Measurements from ENCODE around the gene SVIL.

SVIL gene

DNA sequence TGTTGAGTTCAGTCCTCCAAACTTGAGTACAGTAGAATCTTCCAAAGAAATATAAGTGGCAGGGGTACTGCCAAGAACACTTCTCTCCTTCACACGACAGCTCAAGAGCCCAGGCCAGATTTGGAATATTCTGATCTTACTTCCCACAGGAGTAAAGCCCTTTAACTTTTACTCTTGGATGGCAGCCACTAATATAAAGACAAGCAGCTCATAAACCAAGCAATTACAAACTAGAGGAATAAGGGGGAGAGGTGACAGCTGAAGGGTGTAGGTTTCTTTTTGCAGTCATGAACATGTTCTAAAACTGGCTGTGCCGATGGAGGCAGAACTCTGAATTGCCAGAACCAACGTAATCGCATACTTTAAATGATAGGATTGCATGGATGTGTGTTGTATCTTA is 74.8 kb downstream of the SVIL start:
- TF ChIP-seq, protein P1, sequence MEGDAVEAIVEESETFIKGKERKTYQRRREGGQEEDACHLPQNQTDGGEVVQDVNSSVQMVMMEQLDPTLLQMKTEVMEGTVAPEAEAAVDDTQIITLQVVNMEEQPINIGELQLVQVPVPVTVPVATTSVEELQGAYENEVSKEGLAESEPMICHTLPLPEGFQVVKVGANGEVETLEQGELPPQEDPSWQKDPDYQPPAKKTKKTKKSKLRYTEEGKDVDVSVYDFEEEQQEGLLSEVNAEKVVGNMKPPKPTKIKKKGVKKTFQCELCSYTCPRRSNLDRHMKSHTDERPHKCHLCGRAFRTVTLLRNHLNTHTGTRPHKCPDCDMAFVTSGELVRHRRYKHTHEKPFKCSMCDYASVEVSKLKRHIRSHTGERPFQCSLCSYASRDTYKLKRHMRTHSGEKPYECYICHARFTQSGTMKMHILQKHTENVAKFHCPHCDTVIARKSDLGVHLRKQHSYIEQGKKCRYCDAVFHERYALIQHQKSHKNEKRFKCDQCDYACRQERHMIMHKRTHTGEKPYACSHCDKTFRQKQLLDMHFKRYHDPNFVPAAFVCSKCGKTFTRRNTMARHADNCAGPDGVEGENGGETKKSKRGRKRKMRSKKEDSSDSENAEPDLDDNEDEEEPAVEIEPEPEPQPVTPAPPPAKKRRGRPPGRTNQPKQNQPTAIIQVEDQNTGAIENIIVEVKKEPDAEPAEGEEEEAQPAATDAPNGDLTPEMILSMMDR (IDR thresholded peaks at IDR 0.05), result no peak

DNA sequence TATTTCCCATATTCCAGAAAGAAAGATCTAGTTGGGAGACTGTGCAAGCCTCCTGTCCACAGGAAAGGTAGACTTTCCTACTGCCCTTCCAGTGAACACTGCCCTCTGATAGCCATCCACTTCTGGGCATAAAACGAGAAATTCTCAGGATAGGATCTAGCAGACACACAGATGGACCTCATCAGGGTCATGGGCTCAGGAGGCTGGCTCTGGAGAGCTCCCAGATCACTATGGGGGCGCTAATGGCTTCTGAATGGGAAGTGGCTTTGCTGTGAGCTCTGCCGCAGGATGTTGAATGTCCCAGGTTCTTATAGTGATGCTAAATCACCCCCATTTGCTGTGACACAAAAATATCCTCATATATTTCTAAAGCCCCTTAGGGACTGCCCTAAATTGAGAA is 77.1 kb downstream of the SVIL start:
- TF ChIP-seq, protein P1 (IDR thresholded peaks at IDR 0.05), result no peak

DNA sequence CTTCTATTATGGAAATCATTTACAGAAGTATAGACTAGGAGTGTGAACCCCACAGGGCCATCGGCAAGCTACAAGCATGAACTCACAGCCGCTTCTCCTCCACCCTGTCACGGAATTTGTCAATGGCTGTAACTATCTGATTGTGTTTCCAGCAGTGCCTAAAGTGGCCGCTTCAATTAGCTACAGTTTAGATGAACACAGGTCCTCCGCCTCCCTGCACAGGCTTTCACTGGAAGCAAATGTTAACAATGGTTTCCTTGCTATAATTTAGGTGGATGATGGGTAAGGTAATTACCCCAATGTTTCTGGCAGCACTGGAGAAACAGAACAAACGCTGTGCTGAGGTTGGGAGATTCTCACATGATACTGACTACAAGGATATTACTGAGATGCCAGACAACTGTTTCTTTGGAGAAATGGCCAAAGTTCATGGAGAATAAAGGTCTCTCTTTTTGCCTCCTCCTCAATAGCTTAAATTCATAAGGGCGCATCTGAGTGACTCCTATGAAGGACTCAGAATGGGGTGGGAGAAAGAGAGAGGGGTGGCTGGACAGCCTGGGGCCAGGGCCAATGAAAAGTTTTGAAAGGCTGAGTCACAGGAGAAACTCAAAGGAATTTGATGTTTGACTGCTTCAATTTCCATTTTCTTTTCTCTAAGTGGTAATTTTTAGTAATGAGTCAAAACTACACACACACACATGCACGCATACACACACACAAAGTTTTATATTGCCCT is 78.9 kb downstream of the SVIL start:
- TF ChIP-seq, protein P1 (IDR thresholded peaks at IDR 0.05), result no peak

DNA sequence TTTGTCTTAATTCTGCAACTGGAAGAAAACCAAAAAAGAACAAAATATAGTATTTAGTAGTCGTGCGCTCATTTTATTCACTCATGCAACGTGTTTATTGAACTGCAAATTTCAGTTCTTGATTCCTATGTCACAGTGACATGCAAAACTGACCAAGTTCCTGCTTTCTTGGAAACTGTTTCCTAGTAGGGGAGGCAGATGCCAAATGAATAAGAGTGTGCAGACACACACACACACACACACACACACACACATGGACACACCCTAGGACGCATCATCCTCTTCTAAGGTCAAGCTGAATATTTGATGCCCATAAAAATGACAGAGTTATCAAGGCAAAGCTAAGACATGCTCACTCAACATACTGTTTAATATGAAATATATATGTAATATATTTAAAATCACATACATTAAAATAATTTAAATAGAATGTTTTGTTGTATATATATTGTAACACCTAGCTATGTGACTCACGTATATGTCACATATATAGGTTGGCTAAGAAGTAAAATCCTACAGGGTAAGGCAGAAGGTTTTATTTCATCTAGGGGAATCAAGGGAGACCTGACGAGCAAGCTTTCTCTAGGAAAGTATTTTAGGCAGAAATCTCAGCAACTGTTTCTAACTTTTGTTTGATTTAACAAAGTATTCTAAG is 79.6 kb downstream of the SVIL start:
- TF ChIP-seq, protein P1 (IDR thresholded peaks at IDR 0.05), result no peak

DNA sequence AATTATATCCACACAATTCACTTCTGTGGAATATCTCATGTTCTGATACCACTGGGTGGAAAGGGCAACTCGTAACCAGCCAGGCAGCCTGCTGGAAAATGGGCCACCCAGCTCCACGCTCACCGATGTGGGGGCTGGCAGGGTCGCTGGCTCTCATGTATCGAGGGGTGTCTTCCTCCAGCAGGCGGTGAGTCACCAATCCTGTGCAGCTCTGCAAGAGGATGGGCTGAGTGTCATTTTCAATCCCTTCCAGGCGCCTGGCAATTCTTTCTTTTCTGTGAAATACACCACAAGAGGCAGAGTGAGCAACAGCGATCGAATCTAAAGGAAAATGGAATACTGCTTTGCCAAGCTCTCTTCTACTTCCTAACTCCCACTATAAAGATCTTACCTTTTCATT is 80.1 kb downstream of the SVIL start:
- TF ChIP-seq, protein P1 (IDR thresholded peaks at IDR 0.05), result no peak

DNA sequence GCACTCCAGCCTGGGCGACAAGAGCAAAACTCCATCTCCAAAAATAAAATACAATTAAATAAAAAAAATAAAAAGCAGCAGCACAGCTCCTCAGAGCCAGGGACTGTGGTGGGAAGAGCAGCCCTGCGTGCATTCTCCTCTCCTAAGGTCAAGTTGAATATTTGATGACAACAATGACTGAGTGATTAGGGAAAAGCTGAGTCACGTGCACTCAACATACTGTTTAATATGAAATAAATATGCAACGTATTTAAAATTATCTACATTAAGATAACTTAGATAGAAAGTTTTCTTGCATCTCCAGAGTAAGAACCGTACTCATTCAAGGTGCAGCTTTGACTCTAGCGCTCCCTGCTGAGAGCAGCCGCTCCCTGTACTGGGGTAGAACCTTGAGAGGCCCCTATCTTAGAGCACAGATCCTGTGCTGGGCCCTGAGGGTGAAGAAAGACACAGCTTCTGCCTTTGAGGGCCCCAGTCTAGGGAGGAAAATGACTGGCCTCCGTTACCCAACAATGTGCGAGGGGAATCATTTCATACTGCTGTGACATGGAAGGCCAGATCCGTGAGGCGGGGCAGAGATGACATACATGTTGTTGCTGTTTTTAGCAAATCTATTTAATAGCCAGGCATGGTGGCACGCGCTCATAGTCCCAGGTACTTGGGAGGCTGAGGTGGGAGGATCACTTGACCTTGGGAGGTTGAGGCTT is 81.1 kb downstream of the SVIL start:
- TF ChIP-seq, protein P1 (IDR thresholded peaks at IDR 0.05), result no peak

DNA sequence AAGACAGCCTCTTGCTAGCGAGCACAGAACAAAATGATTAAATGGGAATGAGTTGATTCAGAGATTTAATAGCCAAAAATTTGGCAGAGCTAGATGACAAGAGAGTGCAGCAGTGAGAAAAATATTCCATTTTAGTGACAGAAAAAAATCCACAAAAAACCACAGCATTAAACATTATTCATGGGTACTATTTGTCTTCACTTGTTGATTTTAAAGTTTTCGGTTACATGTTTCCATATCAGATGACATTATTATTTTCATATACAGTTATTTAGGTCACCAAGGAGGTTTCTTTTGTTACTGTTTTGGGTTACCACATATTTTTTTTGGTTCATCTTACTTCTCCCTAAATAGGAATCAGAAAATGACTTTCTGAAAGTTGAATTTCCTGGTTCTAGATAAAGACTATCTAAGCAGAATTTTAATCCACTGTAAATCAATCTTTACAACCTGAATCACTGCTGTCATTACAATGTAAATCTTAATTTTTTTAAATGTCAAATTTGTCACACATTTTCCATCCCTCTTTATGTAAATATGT is 87.9 kb downstream of the SVIL start:
- TF ChIP-seq, protein P1 (IDR thresholded peaks at IDR 0.05), result no peak
